ENCODE data around the gene CD53.
A peak's percentile ranks its signal among the peaks of the same experiment; 100 is the strongest.

Gene CD53

DNA sequence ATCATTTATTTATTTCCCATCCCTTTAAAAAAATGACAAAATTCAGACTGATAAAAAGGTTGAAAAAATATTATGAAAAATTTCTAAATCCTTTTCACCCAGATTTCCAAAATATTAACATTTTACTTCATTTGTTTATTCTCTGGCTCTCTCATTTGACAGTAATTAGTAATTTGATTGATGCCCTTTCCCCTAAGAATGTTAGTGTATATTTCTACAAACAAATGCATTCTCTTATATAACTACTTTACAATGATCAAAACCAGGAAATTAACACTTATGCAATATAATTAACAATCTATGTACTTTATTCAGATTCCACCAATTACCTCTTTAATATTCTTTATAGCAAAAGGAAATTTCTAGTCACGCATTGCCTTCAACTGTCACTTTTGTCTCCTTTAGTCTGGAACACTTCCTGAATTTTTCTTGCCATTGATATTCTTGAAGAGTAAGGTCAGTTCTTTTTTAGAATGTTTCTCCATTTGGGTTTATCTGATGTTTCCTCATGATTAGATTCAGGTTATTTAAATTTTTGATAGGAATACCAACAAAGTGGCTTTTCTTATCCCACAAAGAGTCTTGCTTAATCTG lies 3.9 kb downstream of the CD53 start:
- DNase-seq, result peak; percentile 23

- DNase-seq, result no peak
Measured at GRCh38 chr1:110877364-110877763, 4.4 kb downstream of the CD53 start.

DNA sequence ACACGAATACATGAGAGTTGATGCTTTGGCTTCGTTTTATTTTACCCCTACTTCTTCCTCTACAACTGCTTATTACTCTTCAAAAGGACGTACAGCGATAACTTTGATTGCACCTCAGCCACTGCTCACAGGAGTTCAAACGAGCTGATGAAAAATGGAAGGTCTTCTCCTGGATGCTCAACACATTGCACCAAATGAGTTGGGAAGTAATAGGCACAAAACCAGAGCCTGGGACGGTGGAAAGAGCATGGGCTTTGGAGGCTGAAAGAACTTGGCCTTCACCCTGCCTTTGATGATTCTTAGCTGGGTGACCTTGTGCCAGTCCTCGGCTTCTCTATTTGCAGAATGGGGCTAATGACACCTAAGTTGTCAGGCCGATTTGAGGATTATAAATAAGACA lies 4.8 kb downstream of the CD53 start:
- DNase-seq, result no peak

DNA sequence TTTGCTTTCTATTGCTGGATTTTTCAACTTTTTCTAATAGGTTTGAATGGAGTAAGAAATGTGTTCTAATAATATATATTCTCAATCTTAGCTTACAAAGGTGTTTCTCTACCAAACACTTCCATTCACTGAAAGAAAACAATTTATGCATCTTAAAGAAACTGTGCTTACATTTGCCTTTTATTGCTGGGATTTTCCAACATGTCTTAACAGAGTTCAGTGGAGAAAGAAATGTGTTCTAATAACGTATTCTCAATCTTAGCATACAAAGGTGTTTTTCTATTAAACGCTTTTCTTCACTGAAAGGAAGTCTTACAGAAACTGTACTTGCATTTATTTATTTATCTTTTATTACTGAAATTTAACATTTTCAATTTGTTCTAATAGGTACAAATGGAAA lies 5.6 kb downstream of the CD53 start:
- DNase-seq, result no peak

DNA sequence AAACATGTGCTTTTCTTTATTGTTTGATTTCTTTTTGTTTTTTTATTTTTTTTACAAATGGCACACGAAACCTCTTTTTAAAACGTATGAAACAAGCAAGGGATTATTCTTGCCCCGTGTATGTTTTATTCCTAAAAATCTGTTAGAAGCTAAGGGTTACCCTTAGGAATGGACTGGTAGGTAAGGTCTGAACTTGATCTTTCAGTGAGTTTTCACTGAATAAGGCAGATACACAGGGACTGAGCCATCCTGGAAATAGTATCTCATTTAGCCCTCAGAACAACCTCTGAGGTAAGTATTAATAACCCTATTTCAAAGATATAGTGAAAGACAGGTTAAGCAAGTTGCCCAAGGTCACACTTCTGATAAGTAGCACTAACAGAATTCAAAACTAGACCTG lies 6.0 kb downstream of the CD53 start:
- no peak for DNase-seq

DNA sequence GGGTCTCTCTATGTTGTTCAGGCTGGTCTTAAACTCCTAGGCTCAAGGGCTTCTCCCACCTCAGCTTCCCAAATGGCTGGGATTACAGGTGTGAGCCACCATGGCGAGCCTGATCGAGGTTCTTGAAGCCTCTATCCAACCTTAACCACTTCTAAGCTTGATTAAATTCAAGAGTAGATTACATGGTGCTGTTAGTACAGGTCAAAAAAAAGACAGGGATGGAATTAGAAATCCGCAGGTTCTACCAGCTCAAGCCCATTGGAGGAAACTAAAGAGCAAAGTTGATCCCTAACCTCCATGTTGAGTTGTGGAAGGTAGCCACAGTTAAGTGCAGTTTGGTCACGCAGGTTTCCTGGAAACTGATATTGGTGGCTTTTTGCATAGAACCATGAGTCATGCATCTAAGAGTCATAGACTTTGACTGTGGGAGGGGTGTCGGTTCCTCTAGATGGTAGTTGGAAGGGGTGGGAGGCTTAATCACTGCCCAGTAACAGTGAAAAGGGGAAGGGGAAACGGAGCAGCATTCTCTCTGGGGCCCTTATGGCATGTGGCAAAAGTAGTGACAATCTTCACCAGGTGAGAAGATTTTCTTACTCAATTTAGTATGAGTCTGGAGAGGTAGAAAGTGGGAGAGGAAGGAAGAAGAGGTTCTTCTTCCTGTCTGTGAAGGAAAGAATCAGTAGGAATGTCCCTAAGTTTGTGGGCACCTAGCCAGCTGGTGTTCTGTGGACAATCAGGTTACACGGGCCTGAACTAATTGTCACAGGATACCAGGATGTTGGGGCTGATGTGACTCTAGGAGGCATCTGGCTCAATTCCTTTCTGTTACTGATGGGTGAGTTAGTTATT lies 7.0 kb downstream of the CD53 start:
- peak; percentile 94 for DNase-seq

DNA sequence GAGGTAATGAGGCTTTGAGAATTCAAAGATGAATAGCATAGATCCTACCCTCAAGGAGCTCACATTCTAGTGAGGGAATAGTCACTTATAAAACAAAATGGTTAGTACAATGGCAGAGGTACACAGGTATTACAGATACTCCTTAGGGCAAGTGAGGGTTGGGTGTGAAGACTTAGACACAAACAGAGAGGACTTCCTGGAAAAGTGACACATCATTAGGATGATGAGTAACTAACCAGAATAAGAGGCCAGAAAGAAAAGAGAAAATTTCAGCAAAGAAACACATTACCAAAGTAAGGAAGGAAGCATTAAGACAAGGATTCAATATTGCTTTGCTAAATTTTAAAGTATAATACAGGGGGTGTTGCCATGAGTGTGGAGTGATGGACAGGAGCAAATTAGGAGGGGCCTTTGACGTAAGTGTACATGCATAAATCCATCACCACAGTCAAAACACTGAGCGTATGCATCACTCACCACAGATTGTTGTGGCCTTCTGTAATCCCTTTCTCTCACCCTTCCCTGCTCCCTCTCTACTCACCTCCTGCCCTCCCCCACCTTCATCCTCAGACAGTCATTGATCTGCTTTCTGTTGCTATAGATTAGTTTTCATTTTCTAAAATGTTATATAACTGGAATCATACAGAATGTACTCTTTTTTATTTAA lies 7.9 kb downstream of the CD53 start:
- peak; percentile 72 for DNase-seq

DNA sequence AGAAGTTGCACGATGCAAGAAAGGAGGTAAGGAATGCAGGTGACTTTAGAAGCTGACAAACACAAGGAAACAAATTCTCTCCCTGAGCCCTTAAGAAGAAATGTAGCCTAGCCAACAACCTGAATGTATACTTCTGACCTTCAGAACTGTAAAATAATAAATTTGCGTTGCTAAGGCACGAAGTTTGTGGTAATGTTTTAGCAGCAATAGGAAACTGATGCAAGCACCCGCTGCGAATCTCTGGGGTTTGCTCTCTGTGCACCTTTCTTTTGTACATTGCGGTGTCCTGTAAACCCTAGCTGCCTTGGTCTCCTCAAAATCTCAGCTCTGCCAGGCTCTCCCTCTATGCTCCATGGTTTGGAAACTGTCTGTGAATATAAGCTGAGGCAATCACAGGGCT lies 15.1 kb downstream of the CD53 start:
- DNase-seq, result no peak

- no peak for DNase-seq
Measured at GRCh38 chr1:110888641-110889040, 15.7 kb downstream of the CD53 start.

GRCh38 chr1:110890474-110891196 lies 17.7 kb downstream of the CD53 start:
- DNase-seq, result peak; percentile 13

- DNase-seq, result no peak
Measured at GRCh38 chr1:110893908-110894490, 21.1 kb downstream of the CD53 start.

DNA sequence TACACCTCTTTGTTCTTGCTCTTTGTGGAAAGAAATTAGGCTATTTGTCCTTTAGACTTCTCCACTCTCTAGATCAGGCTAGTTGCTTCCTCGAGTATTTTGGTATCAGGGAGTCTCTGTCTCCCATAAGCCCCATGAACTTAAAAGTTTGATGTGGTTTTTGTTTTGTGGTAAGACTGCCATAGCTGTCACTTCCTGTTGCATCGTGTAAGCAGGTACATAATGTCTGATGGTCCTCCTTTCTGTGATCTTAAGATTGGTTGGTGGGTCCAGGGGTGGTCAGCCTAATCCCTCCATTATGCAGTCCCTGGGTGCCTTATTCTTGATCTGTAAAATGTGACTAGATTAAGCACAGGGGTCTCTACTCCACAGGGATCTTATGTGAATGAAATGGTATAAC lies 23.1 kb downstream of the CD53 start:
- DNase-seq, result peak; percentile 17

DNA sequence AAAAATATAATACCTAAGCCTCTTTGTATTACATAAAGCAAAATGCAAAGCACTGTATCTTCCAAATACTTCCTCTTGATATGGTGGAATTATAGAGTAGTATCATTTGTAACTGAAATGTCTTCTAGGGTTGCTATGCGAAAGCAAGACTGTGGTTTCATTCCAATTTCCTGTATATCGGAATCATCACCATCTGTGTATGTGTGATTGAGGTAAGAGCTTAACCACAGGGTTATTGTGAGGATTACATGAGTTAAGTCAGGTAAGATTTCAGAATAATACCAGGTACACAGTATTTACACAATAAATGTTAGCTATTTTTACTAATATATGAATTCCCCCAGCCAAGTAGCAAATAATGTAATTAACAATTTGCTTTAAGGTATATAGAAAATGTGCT lies 24.7 kb downstream of the CD53 start:
- DNase-seq, result no peak

GRCh38 chr1:110898734-110899457 lies 25.9 kb downstream of the CD53 start:
- DNase-seq, result no peak

GRCh38 chr1:110899458-110899843 lies 26.5 kb downstream of the CD53 start:
- DNase-seq, result no peak

GRCh38 chr1:110902820-110903463 lies 30.0 kb downstream of the CD53 start:
- DNase-seq, result no peak

DNA sequence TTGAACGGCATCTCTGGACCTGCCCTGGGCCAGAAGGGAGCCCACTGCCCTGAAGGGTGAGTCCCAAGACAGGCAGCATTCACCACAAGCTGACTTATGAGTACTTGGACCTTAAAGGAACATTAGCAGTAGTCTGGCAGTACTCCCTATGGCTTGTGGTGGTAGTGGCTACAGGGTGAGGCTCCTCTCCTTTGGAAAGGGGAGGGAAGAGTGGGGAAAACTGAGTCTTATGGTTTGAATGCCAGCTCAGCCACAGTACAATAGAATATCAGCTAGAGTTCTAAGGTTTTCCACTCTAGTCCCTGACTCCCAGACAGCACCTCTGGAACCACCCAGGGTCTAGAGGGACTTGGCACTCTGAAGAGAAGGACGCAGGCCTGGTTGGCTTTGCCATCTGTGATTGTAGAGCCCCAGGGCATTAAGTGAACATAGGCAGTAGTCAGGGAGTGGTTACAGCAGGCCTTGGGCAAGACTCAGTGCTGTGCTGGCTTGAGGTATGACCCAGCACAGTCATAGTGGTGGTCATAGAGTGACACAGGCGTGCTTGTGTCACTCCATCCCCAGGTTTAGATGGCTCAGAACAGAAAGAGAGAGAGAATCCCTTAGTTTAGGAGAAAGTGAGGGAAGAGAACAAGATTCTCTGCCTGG lies 31.0 kb downstream of the CD53 start:
- DNase-seq, result no peak

- no peak for DNase-seq
Measured at GRCh38 chr1:110912784-110913183, 39.8 kb downstream of the CD53 start.

GRCh38 chr1:110914676-110915075 lies 41.7 kb downstream of the CD53 start:
- DNase-seq, result no peak

GRCh38 chr1:110915804-110916203 lies 42.9 kb downstream of the CD53 start:
- DNase-seq, result no peak

DNA sequence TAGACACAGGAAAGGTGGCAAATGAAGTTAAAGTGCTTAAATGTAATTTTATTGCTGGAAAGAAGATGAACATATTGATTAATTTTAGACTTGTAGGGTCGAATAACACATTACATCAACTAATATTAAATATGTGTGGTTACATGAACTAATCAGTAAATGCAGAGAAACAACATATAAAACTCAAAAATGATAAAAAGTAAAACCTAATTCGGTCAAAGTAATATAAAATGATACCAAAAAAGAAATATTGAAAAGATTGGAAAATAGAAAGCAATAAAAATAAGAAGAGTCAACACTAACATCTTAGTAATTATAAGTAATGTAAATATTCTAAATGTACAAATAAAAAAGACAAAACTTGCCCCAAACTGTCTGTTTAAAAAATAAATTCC lies 43.3 kb downstream of the CD53 start:
- DNase-seq, result no peak
